ENCODE data around the gene CD8B2.

GRCh38 chr2:106537791-106538191, 50.6 kb downstream of the CD8B2 start:
- TF ChIP-seq CTCF (conservative IDR thresholded peaks at IDR 0.05; ENCODE audit: low read depth in 2 of 2) (no peak), POLR2AphosphoS5 (IDR thresholded peaks at IDR 0.05; ENCODE audit: low read depth) (no peak), JUNB (IDR thresholded peaks at IDR 0.05; ENCODE audit: unreplicated experiment) (no peak), STAT1 (IDR thresholded peaks at IDR 0.05; ENCODE audit: unreplicated experiment) (no peak), EZH2 (IDR thresholded peaks at IDR 0.05; ENCODE audit: low read depth, unreplicated experiment) (no peak), CREB1 (CRISPR knock-in tag; IDR thresholded peaks at IDR 0.05; ENCODE audit: low read depth) (no peak), ETS1 (IDR thresholded peaks at IDR 0.05) (no peak), REST (IDR thresholded peaks at IDR 0.05; ENCODE audit: unreplicated experiment) (no peak), ZNF331 (CRISPR knock-in tag; IDR thresholded peaks at IDR 0.05; ENCODE audit: low read depth) (no peak), EZH2phosphoT487 (IDR thresholded peaks at IDR 0.05; ENCODE audit: unreplicated experiment) (no peak)

All from GM23338 (cell line).